Chondrocyte (in vitro differentiated cells): ENCODE data around the gene DCAF6. TPM values are rescaled to one million over a fixed set of nuclear protein-coding genes. Genes with fewer than 3 reads are reported as not detected.
A peak's percentile ranks its signal among the peaks of the same experiment; 100 is the strongest.

ENCODE experiments used
- DNase-seq: peaks from one replicate; pipeline ENCODE4 v3.0.0; 2021; ENCODE audit warnings: mixed read lengths, low spot score
- H3K27ac Mint-ChIP-seq: one replicate; pipeline ENCODE4 v1.8.0; 2021; ENCODE audit warnings: mild to moderate bottlenecking, moderate library complexity, mixed read lengths; ENCODE audit not compliant: unreplicated experiment
- H3K27me3 Mint-ChIP-seq: 2 replicates; pipeline ENCODE4 v1.8.0; 2021; ENCODE audit warnings: low read depth, mixed read lengths
- H3K36me3 Mint-ChIP-seq: 2 replicates; pipeline ENCODE4 v1.8.0; 2021; ENCODE audit warnings: low read depth, mixed read lengths
- H3K4me1 Mint-ChIP-seq: 2 replicates; pipeline ENCODE4 v1.8.0; 2021; ENCODE audit warnings: low read depth, mild to moderate bottlenecking, mixed read lengths
- H3K4me3 Mint-ChIP-seq: one replicate; pipeline ENCODE4 v1.8.0; 2021; ENCODE audit warnings: mild to moderate bottlenecking, moderate library complexity, mixed read lengths; ENCODE audit not compliant: unreplicated experiment
- H3K9me3 Mint-ChIP-seq: 2 replicates; pipeline ENCODE4 v1.8.0; 2021; ENCODE audit warnings: low read depth, mixed read lengths
- total RNA-seq: library from RNA; stranded (reverse); gene quantifications from 3 replicates; pipeline ENCODE4 v1.2.1, GENCODE V29; 2021
- TF ChIP-seq, protein P1 (sequence below): fragments of 200-600 bp; sonication (generic); IDR thresholded peaks from 2 replicates; pipeline ENCODE4 v1.5.0; 2021; ENCODE audit warnings: antibody characterized with exemption, mild to moderate bottlenecking, moderate library complexity

DCAF6 gene
- total RNA-seq, 1 donor from 2014 or later, result 49.4 TPM

DNA sequence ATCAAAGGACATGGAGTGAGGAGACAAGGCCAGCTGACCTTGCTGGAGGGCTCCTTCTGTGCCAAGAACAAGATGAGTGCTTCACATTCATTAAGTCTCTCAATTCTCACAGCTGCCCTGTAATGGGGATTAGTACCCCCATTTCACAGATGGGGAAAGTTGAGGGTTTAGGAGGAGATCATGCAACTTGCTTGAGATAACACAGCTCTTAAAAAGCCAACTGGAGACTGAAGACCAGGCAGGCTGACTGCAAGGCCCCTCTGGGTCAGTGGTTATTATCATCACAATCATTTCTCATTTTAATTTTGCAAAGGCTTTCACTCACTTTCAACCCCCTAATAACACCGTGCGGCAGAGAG, 153.5 kb downstream of the DCAF6 start:
- no peaks in the 10 kb centered on the region for H3K27me3 Mint-ChIP-seq
- no peak overlapping the region for H3K27ac Mint-ChIP-seq
- no peak overlapping the region for H3K4me3 Mint-ChIP-seq
- no peak for DNase-seq
- peaks cover 9% of the 10 kb centered on the region for H3K36me3 Mint-ChIP-seq
- no peaks in the 10 kb centered on the region for H3K9me3 Mint-ChIP-seq
- H3K4me1 Mint-ChIP-seq, result peaks cover 18% of the 10 kb centered on the region
- TF ChIP-seq, protein P1, sequence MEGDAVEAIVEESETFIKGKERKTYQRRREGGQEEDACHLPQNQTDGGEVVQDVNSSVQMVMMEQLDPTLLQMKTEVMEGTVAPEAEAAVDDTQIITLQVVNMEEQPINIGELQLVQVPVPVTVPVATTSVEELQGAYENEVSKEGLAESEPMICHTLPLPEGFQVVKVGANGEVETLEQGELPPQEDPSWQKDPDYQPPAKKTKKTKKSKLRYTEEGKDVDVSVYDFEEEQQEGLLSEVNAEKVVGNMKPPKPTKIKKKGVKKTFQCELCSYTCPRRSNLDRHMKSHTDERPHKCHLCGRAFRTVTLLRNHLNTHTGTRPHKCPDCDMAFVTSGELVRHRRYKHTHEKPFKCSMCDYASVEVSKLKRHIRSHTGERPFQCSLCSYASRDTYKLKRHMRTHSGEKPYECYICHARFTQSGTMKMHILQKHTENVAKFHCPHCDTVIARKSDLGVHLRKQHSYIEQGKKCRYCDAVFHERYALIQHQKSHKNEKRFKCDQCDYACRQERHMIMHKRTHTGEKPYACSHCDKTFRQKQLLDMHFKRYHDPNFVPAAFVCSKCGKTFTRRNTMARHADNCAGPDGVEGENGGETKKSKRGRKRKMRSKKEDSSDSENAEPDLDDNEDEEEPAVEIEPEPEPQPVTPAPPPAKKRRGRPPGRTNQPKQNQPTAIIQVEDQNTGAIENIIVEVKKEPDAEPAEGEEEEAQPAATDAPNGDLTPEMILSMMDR, result no peak

DNA sequence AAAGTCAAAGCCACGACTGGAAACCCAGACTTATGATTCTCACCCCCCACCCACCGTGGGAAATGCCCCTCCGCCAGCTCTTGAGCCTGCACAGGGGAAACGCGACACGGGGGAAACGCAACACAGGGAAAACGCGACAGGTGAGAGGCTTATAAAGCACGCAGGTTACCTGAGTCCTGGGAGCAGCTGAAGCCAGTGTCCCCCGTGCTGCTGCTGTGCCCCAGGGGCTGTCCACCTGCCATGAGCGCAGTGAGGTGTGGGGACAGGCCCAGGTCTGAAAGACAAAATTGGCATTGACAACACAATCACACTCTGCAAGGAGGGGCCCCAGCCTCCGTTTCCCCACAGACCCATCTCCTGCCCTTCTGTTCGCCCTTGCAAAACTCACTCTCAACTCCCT, 153.9 kb downstream of the DCAF6 start:
- TF ChIP-seq, protein P1, result no peak
- Mint-ChIP-seq H3K36me3 (peaks cover 12% of the 10 kb centered on the region), H3K4me1 (peaks cover 13% of the 10 kb centered on the region), H3K9me3 (no peaks in the 10 kb centered on the region), H3K27me3 (no peaks in the 10 kb centered on the region), H3K27ac (no peak overlapping the region), H3K4me3 (no peak overlapping the region)
- DNase-seq, result no peak

DNA sequence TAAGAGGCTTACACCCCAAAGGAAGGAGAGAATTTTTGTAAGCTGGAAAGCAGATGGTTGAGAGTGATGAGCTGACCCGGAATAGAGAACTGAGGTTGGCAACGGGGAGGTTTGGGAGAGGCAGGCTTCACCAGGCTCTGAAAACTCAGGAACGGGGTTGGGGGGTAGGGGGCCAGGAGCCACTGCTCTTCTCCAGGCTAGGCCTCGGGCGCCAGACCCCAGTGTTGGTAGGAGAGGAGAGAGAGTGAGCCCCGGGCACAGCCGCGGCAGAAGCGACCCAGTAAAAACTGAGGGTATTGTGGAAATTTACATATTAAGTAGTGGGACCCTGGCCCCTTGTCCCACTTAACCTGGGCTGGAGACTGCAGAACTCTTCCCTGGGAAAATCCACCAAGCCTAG, 154.6 kb downstream of the DCAF6 start:
- Mint-ChIP-seq H3K27ac (no peak overlapping the region), H3K36me3 (peaks cover 14% of the 10 kb centered on the region), H3K27me3 (no peaks in the 10 kb centered on the region), H3K4me1 (peaks cover 11% of the 10 kb centered on the region), H3K4me3 (no peak overlapping the region), H3K9me3 (no peaks in the 10 kb centered on the region)
- no peak for DNase-seq
- TF ChIP-seq, protein P1, result no peak

DNA sequence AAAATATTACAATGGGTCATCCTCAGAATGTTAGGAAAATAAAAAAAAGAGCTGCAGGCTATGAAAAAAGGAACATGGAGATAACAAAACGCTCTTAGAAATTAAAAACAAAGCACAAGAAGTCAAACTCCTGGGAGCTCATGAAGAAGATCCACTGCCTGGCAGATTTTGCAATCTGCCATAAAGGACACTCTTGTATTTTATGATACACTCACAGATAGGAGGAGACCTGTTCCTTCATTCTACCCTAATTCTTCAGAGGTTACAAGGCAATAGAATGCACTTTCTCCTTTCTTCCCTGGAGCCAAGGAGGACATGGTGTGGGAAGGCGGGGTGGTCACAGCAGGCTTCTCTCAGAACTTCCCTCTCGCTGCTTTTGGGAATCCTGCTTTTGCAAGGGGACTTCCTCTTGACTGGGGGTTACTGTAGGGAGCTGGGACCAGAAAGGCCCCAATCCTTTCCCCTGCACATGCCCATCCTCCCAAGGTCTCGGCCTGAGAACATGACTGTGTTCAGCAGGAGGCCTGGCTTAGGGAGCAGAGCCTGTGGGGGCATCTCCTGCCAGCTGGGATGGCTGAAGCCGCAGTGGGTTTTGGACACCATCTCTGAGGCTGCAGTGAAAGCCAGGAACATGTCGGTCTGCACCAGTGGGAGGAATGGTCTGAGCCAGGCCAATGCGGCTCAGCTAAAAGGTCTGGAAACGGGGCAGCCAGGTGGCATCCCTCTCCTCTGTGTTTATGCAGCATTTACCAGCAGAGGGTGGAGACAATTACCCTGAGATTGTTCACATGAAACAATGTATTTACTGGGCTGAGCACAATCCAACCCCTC, 155.5 kb downstream of the DCAF6 start:
- TF ChIP-seq, protein P1, result no peak
- no peak for DNase-seq
- Mint-ChIP-seq H3K4me3 (no peak overlapping the region), H3K36me3 (peaks cover 18% of the 10 kb centered on the region), H3K9me3 (no peaks in the 10 kb centered on the region), H3K27me3 (no peaks in the 10 kb centered on the region), H3K4me1 (peaks cover 8% of the 10 kb centered on the region), H3K27ac (no peak overlapping the region)

DNA sequence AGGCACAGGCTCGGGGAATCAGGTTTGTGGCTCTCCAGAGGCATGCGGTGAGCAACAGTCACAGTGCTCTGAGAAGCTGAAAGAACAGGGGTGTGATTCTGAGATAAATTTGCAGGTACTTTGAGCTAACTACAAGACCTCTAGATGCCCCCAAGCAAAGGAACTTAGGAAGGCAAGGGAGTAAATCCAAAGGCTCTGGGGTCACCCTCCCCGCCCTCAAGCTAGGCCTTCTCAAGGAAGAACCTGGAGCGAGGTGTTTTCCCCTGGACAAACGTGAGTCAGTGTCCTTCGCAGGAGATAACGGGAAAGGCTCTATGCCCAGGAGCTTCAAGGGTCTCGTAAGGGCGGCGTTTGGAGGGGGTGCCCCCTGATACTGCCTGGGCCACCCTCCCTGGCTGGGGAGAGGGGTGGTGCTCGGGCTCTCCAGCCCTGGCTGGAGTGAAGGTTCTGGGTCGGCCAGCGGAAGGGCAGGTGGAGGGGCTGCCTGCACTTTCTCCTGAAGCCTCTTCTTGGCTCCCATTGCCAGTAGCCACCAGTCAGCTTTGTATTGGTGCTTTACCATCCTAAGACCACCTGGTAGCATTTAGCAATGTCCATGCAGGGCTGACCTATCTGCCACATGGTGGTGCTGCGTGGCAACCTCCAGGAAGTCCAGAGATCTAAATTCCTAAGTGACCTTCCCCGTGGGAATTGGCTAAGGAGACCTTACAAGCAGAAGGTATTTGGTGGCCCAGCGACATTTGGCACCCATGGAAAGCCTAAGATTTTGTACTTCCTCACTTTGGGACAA, 156.3 kb downstream of the DCAF6 start:
- TF ChIP-seq, protein P1, result peak; percentile 63
- Mint-ChIP-seq H3K27me3 (no peaks in the 10 kb centered on the region), H3K36me3 (peaks cover 23% of the 10 kb centered on the region), H3K4me3 (no peak overlapping the region), H3K9me3 (no peaks in the 10 kb centered on the region), H3K4me1 (peaks cover 8% of the 10 kb centered on the region), H3K27ac (no peak overlapping the region)
- no peak for DNase-seq
